Gastroesophageal sphincter (tissue), 4 donors: Measurements from ENCODE around the gene SERPINH1. TPM values are rescaled to one million over a fixed set of nuclear protein-coding genes. Genes with fewer than 3 reads are reported as not detected.

Experiments used
- ATAC-seq: fragments of 150-250 bp; one replicate; pipeline ENCODE4 v1.9.1; 2016; ENCODE audit warnings: mild to moderate bottlenecking, moderate library complexity
- H3K27ac ChIP-seq, 4 donors: fragments of 200-600 bp; sonication (generic) in 3 of 4; 1 replicate in 3 of 4; 2 replicates in 1 of 4; pipeline ENCODE4 v1.5.1; 2016 to 2019
- H3K27me3 ChIP-seq: fragments of 200-600 bp; sonication (generic); one replicate; pipeline ENCODE4 v1.5.1; 2019
- H3K36me3 ChIP-seq, 2 donors: fragments of 200-600 bp; sonication (generic); one replicate each; pipeline ENCODE4 v1.5.1; 2019; ENCODE audit warnings: control low read depth in 1 of 2
- H3K4me1 ChIP-seq, 3 donors: fragments of 200-600 bp; sonication (generic); 1 replicate in 2 of 3; 2 replicates in 1 of 3; pipeline ENCODE4 v1.5.1; 2016 to 2019; ENCODE audit warnings: control low read depth in 2 of 3
- H3K4me3 ChIP-seq, 2 donors: fragments of 200-600 bp; sonication (generic); one replicate each; pipeline ENCODE4 v1.5.1; 2019; ENCODE audit warnings: mild to moderate bottlenecking in 1 of 2, moderate library complexity in 1 of 2
- H3K9me3 ChIP-seq, 3 donors: fragments of 200-600 bp; sonication (generic); one replicate each; pipeline ENCODE4 v1.5.1; 2017 to 2019; ENCODE audit warnings: control low read depth in 2 of 3
- EP300 ChIP-seq: sonication (generic); formaldehyde crosslinking; IDR thresholded peaks from one replicate; pipeline ENCODE4 v1.6.1; 2017; ENCODE audit warnings: antibody characterized with exemption, mild to moderate bottlenecking
- POLR2A ChIP-seq, 2 donors: fragments of 450-650 bp; IDR thresholded peaks; one replicate each; pipeline ENCODE4 v1.6.1; 2017; ENCODE audit warnings: antibody characterized with exemption in 2 of 2, mild to moderate bottlenecking in 2 of 2, moderate library complexity in 1 of 2
- POLR2AphosphoS5 ChIP-seq: sonication (generic); formaldehyde crosslinking; IDR thresholded peaks from one replicate; pipeline ENCODE4 v1.6.1; 2017; ENCODE audit warnings: antibody characterized with exemption
- WGBS, 2 donors: methylation state at CpG; one replicate each; pipeline ENCODE4 v1.1.5; 2018; ENCODE audit warnings: low coverage in 1 of 2; 5-methylcytosine and 5-hydroxymethylcytosine counted together
- total RNA-seq, 4 donors: library from RNA; depleted of rRNA; stranded (reverse); fragments of >200 nt; gene quantifications; one replicate each; pipeline ENCODE4 v1.1.0, GENCODE V29; 2016
- TF ChIP-seq, protein P1 (sequence below), 4 experiments: fragments of 200-600 bp in 2 of 4; fragments of 450-650 bp in 2 of 4; sonication (generic) in 1 of 4; IDR thresholded peaks; one replicate each; pipeline ENCODE4 v1.5.1; 2017 to 2019; ENCODE audit warnings: antibody characterized with exemption in 4 of 4, mild to moderate bottlenecking in 2 of 4, moderate library complexity in 2 of 4

The SERPINH1 gene
- total RNA-seq: 100 to 1,000 TPM; 127 to 284 (median 175) TPM

DNA sequence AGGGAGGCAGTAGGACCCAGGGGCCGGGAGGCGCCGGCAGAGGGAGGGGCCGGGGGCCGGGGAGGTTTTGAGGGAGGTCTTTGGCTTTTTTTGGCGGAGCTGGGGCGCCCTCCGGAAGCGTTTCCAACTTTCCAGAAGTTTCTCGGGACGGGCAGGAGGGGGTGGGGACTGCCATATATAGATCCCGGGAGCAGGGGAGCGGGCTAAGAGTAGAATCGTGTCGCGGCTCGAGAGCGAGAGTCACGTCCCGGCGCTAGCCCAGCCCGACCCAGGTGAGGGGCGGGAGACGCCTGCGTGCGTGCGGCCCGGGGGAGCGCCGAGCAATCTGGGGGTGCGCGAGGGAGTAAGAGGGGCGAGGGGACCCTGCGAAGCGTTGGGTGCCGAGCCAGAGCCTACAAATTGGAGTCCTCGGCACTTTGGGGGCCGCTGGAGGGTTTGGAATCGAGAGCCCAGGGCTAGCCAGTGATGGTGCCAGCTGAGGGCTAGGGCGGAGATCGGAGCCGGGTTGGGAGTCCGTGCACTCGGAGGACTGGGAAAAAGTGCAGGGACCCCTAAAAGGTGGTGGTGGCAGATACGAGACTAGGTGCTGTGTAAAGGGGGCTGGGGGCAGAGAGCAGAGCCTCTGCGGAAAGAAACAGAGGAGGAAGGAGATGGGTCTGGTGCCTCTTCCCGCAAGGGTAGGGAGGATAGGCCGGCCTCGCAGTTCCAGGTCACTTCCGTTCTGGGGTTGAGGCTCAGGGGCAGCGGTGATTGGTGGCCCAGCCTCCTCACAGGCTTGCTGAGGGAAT lies at the start of gene SERPINH1:
Gene SERPINH1 (plus strand): TSS at position 206 of the 788 bp plus-strand sequence. CDS start 4,097 bp downstream, outside the sequence.
- 0% methylated on average over 10 to 14 of the region's 51 CpGs for WGBS, 2 donors
- H3K9me3 ChIP-seq: no peaks in the 10 kb centered on the region
- TF ChIP-seq, protein P1, sequence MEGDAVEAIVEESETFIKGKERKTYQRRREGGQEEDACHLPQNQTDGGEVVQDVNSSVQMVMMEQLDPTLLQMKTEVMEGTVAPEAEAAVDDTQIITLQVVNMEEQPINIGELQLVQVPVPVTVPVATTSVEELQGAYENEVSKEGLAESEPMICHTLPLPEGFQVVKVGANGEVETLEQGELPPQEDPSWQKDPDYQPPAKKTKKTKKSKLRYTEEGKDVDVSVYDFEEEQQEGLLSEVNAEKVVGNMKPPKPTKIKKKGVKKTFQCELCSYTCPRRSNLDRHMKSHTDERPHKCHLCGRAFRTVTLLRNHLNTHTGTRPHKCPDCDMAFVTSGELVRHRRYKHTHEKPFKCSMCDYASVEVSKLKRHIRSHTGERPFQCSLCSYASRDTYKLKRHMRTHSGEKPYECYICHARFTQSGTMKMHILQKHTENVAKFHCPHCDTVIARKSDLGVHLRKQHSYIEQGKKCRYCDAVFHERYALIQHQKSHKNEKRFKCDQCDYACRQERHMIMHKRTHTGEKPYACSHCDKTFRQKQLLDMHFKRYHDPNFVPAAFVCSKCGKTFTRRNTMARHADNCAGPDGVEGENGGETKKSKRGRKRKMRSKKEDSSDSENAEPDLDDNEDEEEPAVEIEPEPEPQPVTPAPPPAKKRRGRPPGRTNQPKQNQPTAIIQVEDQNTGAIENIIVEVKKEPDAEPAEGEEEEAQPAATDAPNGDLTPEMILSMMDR (IDR thresholded peaks at IDR 0.05): no peak
- TF ChIP-seq POLR2AphosphoS5: peak; percentile 94
- no peak for TF ChIP-seq EP300
- peak; percentile 61 to 72 for TF ChIP-seq POLR2A (IDR thresholded peaks at IDR 0.05)
- peak; percentile 83 for ATAC-seq
- H3K4me3 ChIP-seq: peak within 1 kb of the TSS; percentile 75 to 89
- peak within 1 kb of the TSS; percentile 98 to 100 (median 99) for H3K27ac ChIP-seq
- no peaks in the 10 kb centered on the region for H3K27me3 ChIP-seq
- peaks cover 0 to 25% of the 10 kb centered on the region in 2 donors for H3K36me3 ChIP-seq
- peaks cover 9 to 92% (median 60%) of the 10 kb centered on the region in 3 donors for H3K4me1 ChIP-seq

DNA sequence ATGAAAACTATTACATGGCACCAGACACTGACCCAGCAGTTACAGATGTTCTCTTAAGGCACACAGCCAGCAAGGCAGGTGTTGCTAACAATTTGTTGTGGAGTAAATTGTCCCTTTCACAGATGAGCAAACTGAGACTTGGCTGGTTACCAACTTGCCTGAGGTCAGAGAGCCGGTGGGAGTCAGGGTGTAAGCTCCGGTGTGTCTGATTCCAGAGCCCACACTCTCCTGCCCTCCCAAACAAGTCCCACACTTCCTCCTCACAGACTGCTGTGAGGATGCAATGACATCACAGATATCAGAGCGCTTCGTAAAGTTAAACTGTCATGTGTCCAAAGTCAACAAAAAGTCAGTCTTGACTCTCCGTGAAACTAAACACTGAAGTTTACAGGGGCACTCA lies 48.8 kb upstream of the SERPINH1 start:
- TF ChIP-seq EP300: no peak
- no peak for TF ChIP-seq POLR2AphosphoS5
- TF ChIP-seq POLR2A (IDR thresholded peaks at IDR 0.05): no peak
- TF ChIP-seq, protein P1 (IDR thresholded peaks at IDR 0.05): no peak
- Histone ChIP-seq H3K9me3 (no peaks in the 10 kb centered on the region), H3K4me1 (peaks cover 0 to 14% (median 0%) of the 10 kb centered on the region in 3 donors), H3K36me3 (no peaks in the 10 kb centered on the region), H3K27me3 (no peaks in the 10 kb centered on the region), H3K4me3 (no peak overlapping the region), H3K27ac (no peak overlapping the region)
- no peak for ATAC-seq
- 63 to 70% methylated on average over 2 to 5 of the region's 5 CpGs for WGBS, 2 donors

DNA sequence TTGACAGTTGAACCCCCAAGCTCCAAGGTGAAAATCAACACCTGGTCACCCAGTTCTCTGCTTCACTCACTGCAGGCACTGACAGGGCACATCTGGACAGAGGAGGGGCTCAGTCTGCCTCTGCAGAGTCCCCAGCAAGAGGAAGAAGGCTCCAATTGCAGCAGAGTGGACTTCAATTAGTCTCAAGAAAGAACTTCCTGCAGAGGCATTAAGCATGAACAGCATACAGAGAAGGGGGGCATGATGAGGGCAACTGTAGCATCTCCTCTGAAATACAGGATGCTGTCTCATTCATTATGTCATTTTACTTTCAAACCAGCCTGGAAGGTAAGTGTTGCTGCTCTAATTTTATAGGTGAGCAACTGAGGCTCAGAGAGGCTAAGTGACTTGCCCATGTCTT lies 47.5 kb upstream of the SERPINH1 start:
- no peak for ATAC-seq
- H3K27me3 ChIP-seq: no peaks in the 10 kb centered on the region
- peaks cover 0 to 14% (median 0%) of the 10 kb centered on the region in 3 donors for H3K4me1 ChIP-seq
- no peaks in the 10 kb centered on the region for H3K36me3 ChIP-seq
- TF ChIP-seq POLR2AphosphoS5 (no peak), EP300 (no peak), POLR2A (IDR thresholded peaks at IDR 0.05) (no peak)
- TF ChIP-seq, protein P1 (IDR thresholded peaks at IDR 0.05): no peak
- no peak overlapping the region for H3K4me3 ChIP-seq
- H3K27ac ChIP-seq: no peak overlapping the region
- H3K9me3 ChIP-seq: no peaks in the 10 kb centered on the region

DNA sequence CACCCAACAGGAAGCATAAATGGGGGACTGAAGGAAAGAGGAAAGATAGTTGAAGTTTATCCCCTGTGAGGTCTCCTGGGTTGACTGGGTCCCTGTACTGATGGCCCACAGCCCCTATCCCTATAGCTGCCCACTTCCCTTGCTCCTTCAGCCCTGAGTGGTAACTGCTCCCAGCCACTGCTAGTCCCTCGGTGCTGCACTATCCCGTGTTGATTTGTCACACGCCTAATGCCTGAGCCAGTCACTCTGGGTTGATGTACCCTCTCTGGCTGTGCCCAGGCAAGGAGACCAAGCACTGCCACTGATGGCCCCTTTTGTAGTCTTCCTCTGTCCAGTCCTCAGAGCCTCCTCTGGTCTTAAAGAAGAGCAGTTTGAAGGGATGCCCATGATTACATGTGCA lies 45.9 kb upstream of the SERPINH1 start:
- H3K27me3 ChIP-seq: no peaks in the 10 kb centered on the region
- no peaks in the 10 kb centered on the region for H3K9me3 ChIP-seq
- H3K27ac ChIP-seq: no peak overlapping the region
- ATAC-seq: no peak
- no peak for TF ChIP-seq EP300
- TF ChIP-seq, protein P1 (IDR thresholded peaks at IDR 0.05): no peak
- no peak for TF ChIP-seq POLR2AphosphoS5
- no peak for TF ChIP-seq POLR2A (IDR thresholded peaks at IDR 0.05)
- 100% methylated on average over 3 of the region's 3 CpGs; no CpG with 5 or more reads in 1 of the 2 donors for WGBS, 2 donors
- H3K4me1 ChIP-seq: peaks cover 0 to under 1% (median 0%) of the 10 kb centered on the region in 3 donors
- no peaks in the 10 kb centered on the region for H3K36me3 ChIP-seq
- H3K4me3 ChIP-seq: no peak overlapping the region

DNA sequence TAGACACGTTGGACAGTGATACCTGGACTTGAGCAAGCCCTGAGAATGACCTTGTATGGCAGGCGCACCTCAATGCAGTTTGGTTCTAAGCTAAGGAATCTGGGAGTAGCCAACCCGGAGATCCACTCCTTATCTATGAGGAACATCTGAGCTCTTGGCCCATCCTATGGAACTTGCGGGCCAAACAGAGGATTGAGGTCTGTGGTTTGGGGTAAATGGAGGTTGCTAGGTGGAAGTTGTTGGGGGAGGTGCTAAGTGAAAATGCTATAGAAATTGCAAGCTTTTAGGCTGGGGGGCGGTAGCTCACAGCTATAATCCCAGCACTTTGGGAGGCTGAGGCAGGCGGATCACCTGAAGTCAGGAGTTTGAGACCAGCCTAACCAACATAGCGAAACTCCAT lies 45.2 kb upstream of the SERPINH1 start:
- Histone ChIP-seq H3K27me3 (no peaks in the 10 kb centered on the region), H3K27ac (no peak overlapping the region), H3K4me1 (no peaks in the 10 kb centered on the region), H3K4me3 (no peak overlapping the region), H3K9me3 (no peaks in the 10 kb centered on the region), H3K36me3 (no peaks in the 10 kb centered on the region)
- WGBS, 2 donors: 94 to 100% methylated on average over 4 to 6 of the region's 7 CpGs
- TF ChIP-seq, protein P1 (IDR thresholded peaks at IDR 0.05): no peak
- TF ChIP-seq EP300: no peak
- TF ChIP-seq POLR2AphosphoS5: no peak
- no peak for TF ChIP-seq POLR2A (IDR thresholded peaks at IDR 0.05)
- ATAC-seq: no peak
